A204.1 (cell line): ENCODE data around the gene SCGB1C2.

Experiments used
- FAIRE-seq: peaks from 2 replicates; lab custom pipeline; 2012; peaks lifted over from hg19 to GRCh38; lab: Jason Lieb, UNC

The SCGB1C2 gene

DNA sequence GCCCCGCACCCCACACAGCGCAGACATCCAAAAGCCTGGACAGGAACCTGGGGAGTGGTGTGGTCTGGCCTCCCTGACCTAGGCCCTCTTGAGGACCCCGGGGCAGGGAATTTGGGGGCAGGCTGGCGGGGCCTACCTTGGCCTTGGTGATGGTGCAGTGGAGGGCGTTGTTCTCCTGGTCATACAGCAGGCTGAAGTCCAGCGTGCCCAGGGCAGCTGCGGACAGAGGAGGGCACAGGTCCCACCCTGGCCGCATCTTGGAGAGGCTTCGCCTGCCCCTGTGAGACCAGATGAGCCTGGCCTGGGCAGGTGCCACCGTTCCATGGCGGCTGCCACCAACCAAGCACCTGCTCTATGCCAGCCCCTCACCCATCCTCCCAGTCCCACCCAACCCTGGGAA, 35.0 kb downstream of the SCGB1C2 start:
- FAIRE-seq, result no peak

DNA sequence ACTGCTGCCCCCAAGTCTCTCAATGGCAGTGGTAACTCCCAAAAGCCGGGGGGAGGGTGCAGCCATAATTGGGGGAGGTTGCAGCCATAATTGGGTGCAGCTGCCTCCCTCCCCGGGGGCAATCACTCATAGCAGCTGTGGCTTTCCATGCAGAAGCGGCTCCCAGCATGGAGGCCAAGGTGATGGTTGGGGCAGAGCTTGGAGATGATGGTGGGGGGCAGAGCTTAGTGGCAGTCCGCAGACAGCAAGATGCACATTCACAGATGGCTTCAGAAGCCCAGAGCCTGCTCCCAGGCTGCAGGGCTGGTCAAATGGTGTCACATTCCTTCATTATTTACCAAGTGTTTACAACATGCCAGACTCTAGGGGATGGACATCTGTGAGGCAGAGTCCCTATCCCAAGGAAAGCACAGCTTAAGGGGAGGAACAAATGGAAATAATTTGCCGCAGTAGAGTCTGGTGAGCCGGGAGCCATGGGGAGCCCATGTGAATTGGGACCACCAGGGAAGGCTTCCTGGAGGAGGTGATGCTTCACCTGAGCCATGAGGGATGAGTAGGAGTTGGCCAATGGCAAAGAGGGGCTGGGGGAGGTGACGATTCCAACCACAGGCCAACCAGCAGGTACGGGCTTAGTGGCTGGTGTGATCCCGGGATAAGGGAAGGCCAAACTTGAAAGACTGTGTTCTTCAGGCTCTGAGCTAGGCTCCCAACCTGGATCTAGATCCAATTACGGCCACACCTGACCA, 36.0 kb downstream of the SCGB1C2 start:
- FAIRE-seq, result no peak

DNA sequence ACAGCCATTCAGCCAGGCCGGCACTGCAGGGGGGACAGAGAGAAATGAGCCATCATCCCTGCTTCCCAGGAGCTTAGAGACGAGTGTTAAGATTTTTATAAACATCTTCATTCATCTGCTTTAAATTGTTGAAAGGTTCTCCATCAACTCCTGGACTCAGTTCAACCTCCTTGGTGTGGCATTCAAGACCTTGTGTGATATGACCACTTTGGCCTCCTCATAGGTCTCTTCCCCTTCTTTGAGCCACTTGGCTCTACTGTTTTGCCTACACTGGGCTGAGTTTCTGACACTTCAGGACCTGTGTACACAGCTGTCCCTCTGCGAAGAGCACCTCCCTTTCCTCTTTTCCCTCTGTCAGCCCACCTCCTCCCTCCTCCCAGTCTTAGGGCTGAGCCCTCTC, 39.8 kb downstream of the SCGB1C2 start:
- no peak for FAIRE-seq

DNA sequence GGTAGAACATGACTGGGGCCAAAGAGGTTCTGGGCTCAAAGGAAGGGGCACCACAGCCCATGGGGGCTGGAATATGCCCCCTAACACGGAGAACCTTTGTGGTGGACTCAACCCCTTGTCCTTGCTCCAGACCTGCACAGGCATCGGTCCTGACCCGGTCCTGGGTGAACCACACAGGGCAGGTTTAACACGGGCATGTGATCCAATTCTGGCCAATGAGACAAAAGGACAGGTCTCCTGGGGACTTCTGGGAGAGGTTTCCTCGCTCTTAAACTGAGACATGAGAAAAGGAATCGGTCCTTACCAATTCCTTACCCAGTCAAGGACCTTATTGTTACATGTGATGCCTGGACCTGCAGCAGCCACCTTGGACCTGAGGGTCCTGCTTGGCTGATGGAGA, 40.4 kb downstream of the SCGB1C2 start:
- no peak for FAIRE-seq

DNA sequence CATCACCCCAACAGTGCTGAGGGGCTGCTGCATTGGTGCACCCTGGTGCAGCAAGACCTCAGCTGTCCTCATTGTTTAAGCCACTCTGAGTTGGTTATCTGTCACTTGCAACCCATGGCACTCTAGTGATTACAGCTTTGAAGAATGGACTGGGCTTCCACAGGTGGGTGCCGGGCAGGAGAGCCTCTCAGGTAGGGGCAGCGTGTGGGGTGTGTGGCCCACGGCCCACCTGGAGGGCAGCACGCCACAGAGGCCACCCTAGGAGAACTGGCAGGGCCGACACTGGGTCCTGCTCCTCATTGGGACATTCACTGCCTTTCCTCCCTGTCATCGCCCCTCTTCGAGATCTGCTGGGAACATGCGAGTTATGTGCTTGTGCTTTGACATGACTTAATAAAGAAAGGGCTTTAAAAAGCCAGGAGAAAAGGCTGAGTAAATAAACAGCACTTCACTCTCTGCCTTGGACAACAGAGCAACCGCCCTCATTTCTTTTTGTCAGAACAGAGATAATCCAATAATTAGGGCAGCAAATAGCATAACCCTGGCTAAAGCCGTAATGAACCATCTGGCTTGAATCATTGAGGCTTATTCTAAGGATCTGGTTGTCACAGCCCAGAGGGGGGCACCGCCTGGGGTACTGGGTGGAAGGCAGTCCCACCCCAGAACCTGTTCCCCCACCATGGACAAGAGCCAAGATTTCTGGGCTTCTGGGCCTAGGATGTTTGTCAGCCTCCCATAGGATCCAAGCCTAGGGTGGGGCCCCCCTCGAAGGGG, 41.1 kb downstream of the SCGB1C2 start:
- FAIRE-seq, result no peak

DNA sequence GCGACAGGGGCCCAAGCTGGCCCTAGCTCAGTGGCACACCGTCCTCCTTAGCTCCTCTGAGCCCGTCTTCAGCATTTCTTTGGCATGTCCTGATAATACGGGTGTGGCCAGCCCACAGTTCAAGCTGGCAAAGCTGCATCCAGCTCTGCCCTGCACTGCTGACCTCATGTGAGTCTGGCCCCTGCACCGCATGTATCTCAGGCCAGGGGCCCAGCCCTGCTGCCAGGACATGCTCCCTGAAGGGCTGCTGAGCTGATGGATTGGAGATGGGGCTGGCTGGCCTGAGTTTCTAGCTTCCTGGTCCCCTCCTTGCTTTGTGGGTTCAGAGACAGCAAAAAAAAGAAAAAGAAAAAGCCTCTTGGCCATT, 41.7 kb downstream of the SCGB1C2 start:
- no peak for FAIRE-seq

DNA sequence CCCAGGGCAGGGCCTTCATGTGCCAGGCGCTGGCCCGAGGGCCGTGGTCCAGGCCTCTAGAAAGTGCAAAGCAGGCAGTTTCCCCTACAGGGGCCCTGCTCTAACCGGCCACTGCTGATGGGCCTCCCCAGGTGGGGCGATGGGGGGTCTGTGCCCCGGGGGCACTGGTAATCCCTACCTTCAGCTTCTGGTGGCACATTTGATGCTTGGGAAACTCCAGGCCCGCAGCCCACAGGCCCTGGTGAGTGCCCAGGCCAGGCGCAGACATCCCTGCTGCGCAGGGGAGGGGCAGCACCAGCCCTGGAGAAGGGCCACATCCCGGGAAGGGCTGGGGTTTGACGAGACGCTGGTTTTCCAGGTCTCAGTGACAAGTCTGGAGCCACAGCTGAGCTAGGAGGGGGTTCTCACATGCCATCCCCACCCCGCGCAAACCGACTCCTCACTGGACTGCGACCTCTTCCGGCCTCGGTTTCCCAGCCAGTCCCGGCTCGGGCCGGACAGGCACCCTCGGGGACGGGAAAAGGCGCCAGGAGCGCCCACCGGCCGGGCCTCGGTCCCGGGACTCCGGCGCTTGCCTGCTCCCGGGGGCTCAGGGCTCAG, 42.5 kb downstream of the SCGB1C2 start:
- FAIRE-seq, result no peak

DNA sequence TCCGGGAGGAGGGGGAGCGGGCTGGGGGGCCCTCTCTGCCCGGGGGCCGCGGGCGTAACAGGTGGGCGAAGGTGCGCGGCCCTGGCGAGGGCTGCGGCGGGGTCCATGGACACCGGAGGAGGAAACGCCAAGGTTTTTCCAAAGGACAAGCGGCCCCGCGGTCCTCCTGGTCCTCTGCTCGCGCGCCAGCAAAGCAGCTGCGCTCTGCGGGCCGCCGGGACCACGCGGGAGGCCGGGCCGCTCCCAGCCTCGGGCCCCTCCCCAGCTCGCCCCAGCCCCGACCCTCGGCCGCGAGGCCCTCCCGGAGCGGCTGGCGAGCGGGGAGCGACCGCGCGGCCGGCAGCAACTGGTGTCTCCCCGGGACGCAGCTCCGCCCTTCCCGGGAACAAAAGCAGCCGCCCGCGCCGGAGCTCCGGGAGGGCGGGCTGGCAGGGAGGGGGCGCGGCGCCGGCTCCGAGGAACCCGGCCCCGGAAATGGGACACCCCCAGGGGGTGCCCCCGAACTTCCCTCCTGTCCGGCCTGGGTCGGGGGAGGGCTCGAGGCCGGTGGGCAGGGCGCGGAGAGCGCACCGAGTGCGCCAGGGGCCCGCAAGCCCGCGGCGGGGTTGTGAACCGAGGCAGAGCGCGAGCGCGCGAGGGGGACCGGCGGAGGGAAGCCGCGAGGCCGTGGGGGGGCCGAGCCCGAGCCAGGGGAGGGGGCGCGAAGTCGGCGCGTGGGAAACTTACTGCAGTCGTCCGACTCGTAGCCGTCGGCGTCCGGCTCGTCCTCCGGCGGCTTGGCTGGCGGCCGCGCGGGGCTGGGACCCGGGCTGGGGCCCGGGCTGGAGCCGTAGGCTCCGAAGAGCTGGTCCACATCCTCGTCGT, 43.2 kb downstream of the SCGB1C2 start:
- no peak for FAIRE-seq

DNA sequence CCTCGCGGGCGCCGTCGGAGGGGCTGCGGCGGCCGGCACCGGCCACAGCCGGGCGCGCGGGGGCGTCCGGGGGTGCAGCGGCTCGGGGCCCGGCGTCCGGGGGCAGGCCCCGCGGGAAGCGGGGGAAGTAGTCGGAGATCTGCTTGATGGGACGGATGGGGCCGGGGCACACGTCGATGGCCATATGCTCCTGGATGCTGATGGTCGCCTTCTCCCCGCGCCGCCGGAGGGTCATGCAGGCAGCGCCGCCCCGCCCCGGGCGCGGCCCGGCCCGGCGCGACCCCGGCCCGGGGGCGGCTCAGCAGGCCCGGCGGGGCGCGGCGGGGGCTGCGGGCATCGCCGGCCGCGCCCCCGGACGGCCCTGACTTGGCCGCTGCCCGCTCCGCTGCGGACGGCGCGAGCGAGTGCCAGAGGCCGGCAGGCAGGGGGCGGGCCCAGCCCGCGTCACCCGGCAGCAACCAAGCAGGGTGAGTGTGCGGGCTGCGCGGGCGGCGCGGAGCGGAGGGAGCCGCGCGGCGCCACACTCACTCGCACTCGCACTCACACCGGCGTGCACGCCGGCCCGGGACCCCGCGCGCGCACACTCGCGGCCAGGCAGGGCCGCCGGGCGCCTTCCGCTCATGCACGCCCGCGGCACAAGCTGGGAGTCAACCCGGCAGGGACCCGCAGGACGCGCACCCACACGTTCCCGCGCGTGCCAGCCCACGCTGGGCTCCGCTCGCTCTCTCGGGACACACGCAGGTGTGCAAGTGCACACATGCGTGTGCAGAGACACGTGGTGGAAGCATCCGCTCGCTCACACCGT, 44.1 kb downstream of the SCGB1C2 start, which contains the start of gene DOC2B:
DOC2B (minus strand) TSS at position 406 of the 805 bp plus-strand sequence; CDS start at position 235, 171 bp downstream.
- no peak for FAIRE-seq

DNA sequence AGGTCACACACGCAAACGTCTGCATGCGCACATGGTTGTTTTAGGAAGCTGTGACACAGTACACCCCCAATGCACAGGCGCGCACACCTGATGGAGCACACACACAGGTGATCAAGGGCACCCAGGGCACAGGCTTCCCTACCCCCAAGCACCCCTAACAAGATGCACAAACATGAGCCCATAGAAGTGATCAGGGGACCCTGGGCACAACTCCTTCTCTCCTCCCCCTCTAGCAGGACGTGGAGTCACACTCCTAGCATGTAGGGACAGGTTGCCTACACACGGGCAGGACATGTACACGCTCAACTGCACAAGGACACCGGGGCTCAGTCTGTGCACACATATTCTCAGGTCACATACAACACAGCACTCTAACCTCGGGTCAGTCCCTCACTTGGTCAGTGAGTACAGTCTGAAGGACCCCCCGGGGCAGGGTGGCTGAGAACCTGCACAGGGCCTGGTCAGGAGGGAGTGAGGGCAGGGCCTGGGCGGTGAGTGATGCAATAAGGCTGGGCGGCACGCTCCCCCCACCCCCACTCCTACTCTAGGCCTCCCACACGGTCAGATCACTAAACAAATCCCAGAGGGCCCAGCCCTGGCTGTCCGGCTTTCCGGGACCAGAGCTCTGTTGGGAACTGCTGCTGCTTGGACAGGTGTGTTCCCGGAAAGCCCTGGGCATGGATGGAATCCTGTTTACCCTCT, 44.8 kb downstream of the SCGB1C2 start:
- FAIRE-seq, result no peak

DNA sequence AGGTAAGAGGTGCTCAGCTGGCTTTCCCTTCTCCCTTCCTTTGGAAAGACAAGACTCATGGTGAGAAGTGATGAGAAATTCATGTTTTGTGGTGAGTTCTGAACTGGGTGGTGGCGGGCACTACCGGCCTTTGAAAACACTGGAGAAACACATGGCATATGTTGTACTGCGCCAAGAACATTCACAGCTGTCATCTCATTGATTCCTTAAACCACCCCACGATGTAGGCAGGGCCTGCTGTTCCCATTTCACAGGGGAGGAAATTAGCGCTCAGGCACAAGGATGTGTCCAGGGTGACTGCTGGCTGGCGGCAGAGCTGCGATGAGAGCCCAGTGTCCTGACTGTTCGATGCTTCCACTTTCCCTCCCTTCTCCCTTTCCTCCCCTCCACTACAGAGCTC, 45.7 kb downstream of the SCGB1C2 start:
- no peak for FAIRE-seq

DNA sequence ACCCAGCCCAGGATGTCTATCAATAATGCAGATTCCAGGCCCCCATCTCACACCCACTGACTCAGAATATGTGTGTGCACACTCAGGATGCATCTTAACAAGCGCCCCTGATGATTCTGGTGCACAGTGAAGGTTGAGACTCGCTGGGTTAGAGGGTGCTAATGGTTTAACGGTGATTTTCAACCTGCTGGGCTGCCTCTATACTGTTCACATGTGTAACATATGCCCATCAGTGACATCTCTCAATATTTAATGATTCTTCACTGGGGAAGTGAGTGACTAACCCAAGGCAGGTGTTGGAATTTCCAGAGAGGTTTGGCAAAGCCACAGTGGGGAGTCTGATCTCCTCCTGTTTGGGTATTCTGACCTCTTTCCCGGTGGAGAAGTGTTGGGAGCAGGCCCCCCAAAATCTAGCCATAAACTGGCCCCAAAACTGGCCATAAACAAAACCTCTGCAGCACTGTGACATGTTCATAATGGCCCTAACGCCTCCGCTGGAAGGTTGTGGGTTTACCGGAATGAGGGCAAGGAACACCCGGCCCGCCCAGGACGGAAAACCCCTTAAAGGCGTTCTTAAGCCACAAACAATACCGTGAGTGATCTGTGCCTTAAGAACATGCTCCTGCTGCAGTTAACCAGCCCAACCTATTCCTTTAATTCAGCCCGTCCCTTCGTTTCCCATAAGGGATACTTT, 48.2 kb downstream of the SCGB1C2 start:
- FAIRE-seq, result no peak

DNA sequence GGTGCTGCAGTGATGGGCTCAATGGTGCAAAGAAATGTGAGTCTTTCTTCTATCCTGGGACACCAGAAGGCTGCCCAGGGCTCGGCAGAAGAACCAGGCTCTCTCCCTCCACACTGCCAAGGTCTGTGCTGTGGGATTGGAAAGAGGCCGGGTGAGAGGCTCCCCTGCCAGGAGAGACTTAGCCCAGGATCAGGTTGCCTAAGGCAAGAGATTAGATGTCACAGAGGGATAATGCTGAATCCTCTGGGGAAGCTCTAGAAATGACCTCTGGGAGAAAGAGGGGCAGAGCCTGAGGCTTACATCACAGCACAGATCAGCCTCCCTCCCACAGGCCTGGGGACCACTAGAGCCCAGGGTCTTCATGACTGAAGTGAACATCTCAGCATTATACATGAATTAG, 49.8 kb downstream of the SCGB1C2 start:
- no peak for FAIRE-seq
